GM23338 (cell line): ENCODE results near the gene TTLL5. TPM values are rescaled to one million over a fixed set of nuclear protein-coding genes. Genes with fewer than 3 reads are reported as not detected.

Source experiments
- ATAC-seq: fragments of 200-7000 bp; cut with Tn5 transposase; 3 replicates; pipeline ENCODE4 v1.9.1; 2020
- DNase-seq: peaks from one replicate; pipeline ENCODE4 v3.0.0-alpha.2; 2015; ENCODE audit warnings: low spot score
- H2AFZ ChIP-seq: fragments of 200-600 bp; sonication (generic); 2 replicates; pipeline ENCODE4 v1.8.0; 2016; ENCODE audit warnings: antibody characterized with exemption, mild to moderate bottlenecking, moderate library complexity
- H3F3A ChIP-seq: fragments of 200-600 bp; sonication (generic); replicated peaks from 2 replicates; pipeline ENCODE4 v1.8.0; 2017; ENCODE audit warnings: antibody characterized with exemption, mixed run types, low read depth
- H3K27ac ChIP-seq: fragments of 200-600 bp; sonication (generic); 2 replicates; pipeline ENCODE4 v1.6.1; 2016; ENCODE audit warnings: low read depth
- H3K27me3 ChIP-seq: fragments of 200-600 bp; sonication (generic); 2 replicates; pipeline ENCODE4 v1.8.0; 2016; ENCODE audit warnings: mild to moderate bottlenecking, mixed run types, moderate library complexity; ENCODE audit not compliant: insufficient read depth
- H3K36me3 ChIP-seq: fragments of 200-600 bp; sonication (generic); 2 replicates; pipeline ENCODE4 v1.8.0; 2016; ENCODE audit warnings: mild to moderate bottlenecking; ENCODE audit not compliant: insufficient read depth
- H3K4me1 ChIP-seq: fragments of 200-600 bp; sonication (generic); 2 replicates; pipeline ENCODE4 v1.8.0; 2016; ENCODE audit warnings: mild to moderate bottlenecking, moderate library complexity; ENCODE audit not compliant: insufficient read depth
- H3K4me2 ChIP-seq: fragments of 200-600 bp; sonication (generic); 2 replicates; pipeline ENCODE4 v1.7.1; 2017; ENCODE audit warnings: mixed run types
- H3K4me3 ChIP-seq: fragments of 200-600 bp; sonication (generic); 2 replicates; pipeline ENCODE4 v1.6.1; 2016; ENCODE audit warnings: mixed run types
- H3K79me2 ChIP-seq: fragments of 200-600 bp; sonication (generic); replicated peaks from 2 replicates; pipeline ENCODE4 v1.8.0; 2017; ENCODE audit warnings: mild to moderate bottlenecking; ENCODE audit not compliant: insufficient read depth
- H3K9me2 ChIP-seq: fragments of 200-600 bp; sonication (generic); 2 replicates; pipeline ENCODE4 v1.8.0; 2017; ENCODE audit not compliant: insufficient read depth
- H4K20me1 ChIP-seq: fragments of 200-600 bp; sonication (generic); replicated peaks from 2 replicates; pipeline ENCODE4 v1.8.0; 2017; ENCODE audit warnings: mild to moderate bottlenecking; ENCODE audit not compliant: insufficient read depth
- H3K27ac Mint-ChIP-seq: 2 replicates; pipeline ENCODE4 v1.8.0; 2020; ENCODE audit warnings: inconsistent platforms, mild to moderate bottlenecking, moderate library complexity, mixed read lengths
- H3K27me3 Mint-ChIP-seq: 3 replicates; pipeline ENCODE4 v1.8.0; 2022; ENCODE audit warnings: low read depth, mild to moderate bottlenecking, moderate library complexity, mixed read lengths, inconsistent platforms; ENCODE audit not compliant: insufficient read depth, poor library complexity
- H3K36me3 Mint-ChIP-seq: 3 replicates; pipeline ENCODE4 v1.8.0; 2021; ENCODE audit warnings: low read depth, mild to moderate bottlenecking, inconsistent platforms, moderate library complexity, mixed read lengths
- H3K4me1 Mint-ChIP-seq: 3 replicates; pipeline ENCODE4 v1.8.0; 2020; ENCODE audit warnings: mild to moderate bottlenecking, inconsistent platforms, mixed read lengths
- H3K4me3 Mint-ChIP-seq: 3 replicates; pipeline ENCODE4 v1.8.0; 2021; ENCODE audit warnings: moderate library complexity, mild to moderate bottlenecking, inconsistent platforms, mixed read lengths
- H3K9me3 Mint-ChIP-seq: 3 replicates; pipeline ENCODE4 v1.8.0; 2020; ENCODE audit warnings: moderate library complexity, mild to moderate bottlenecking, inconsistent platforms, mixed read lengths
- CREB1 ChIP-seq: fragments of 250-450 bp; sonication (Bioruptor Pico); IDR thresholded peaks from 2 replicates; pipeline ENCODE4 v1.5.0; 2020; ENCODE audit warnings: low read depth, mild to moderate bottlenecking, moderate library complexity
- ZNF331 ChIP-seq: fragments of 250-450 bp; sonication (Bioruptor Pico); IDR thresholded peaks from 2 replicates; pipeline ENCODE4 v1.5.0; 2020; ENCODE audit warnings: low read depth, mild to moderate bottlenecking, moderate library complexity
- polyA plus RNA-seq: library from polyadenylated mRNA; unstranded; fragments of >200 nt; fragmentation: Nextera tagmentation; extraction: Ambion mirVana; gene quantifications from 2 replicates; pipeline ENCODE4 v1.2.1, GENCODE V29; 2016
- total RNA-seq: library from RNA; depleted of rRNA; stranded (reverse); fragments of >200 nt; shearing (Covaris generic); gene quantifications from 2 replicates; pipeline ENCODE4 v1.2.3, GENCODE V29; 2014
- TF ChIP-seq, protein P1 (sequence below), 2 experiments: fragments of 200-600 bp in 1 of 2; sonication (generic) in 1 of 2; conservative IDR thresholded peaks; 2 replicates each; pipeline versions ENCODE4 v1.5.1 to v1.6.1; 2016 to 2017; ENCODE audit warnings: antibody characterized with exemption in 2 of 2, low read depth in 2 of 2, mild to moderate bottlenecking in 2 of 2, moderate library complexity in 1 of 2
- TF ChIP-seq, protein P2 (sequence below): fragments of 250-450 bp; sonication (Bioruptor Pico); IDR thresholded peaks from 2 replicates; pipeline ENCODE4 v1.5.0; 2020; ENCODE audit warnings: mild to moderate bottlenecking, moderate library complexity

The TTLL5 gene
- total and polyA plus RNA-seq, 2 experiments from 2014 or later, result 33.5 to 35.4 TPM

- H3K27ac ChIP-seq, result no peak overlapping the region
- Mint-ChIP-seq H3K9me3 (no peaks in the 10 kb centered on the region), H3K27ac (peak overlapping the region; percentile 93), H3K36me3 (peaks cover 30% of the 10 kb centered on the region), H3K27me3 (no peaks in the 10 kb centered on the region), H3K4me3 (peak overlapping the region; percentile 69; the same call in 2 of the 3 replicates), H3K4me1 (peaks cover 20% of the 10 kb centered on the region)
- no peaks in the 10 kb centered on the region for H3F3A ChIP-seq
- no peaks in the 10 kb centered on the region for H4K20me1 ChIP-seq
- H3K36me3 ChIP-seq, result no peaks in the 10 kb centered on the region
- peak; percentile 93 for ATAC-seq
- TF ChIP-seq, protein P1, sequence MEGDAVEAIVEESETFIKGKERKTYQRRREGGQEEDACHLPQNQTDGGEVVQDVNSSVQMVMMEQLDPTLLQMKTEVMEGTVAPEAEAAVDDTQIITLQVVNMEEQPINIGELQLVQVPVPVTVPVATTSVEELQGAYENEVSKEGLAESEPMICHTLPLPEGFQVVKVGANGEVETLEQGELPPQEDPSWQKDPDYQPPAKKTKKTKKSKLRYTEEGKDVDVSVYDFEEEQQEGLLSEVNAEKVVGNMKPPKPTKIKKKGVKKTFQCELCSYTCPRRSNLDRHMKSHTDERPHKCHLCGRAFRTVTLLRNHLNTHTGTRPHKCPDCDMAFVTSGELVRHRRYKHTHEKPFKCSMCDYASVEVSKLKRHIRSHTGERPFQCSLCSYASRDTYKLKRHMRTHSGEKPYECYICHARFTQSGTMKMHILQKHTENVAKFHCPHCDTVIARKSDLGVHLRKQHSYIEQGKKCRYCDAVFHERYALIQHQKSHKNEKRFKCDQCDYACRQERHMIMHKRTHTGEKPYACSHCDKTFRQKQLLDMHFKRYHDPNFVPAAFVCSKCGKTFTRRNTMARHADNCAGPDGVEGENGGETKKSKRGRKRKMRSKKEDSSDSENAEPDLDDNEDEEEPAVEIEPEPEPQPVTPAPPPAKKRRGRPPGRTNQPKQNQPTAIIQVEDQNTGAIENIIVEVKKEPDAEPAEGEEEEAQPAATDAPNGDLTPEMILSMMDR (conservative IDR thresholded peaks at IDR 0.05; ENCODE audit: low read depth in 2 of 2), result peak; percentile 68 to 72
- TF ChIP-seq ZNF331 (peak; percentile 57), CREB1 (no peak)
- H2AFZ ChIP-seq, result no peak overlapping the region
- H3K79me2 ChIP-seq, result no peaks in the 10 kb centered on the region
- H3K27me3 ChIP-seq, result no peaks in the 10 kb centered on the region
- no peaks in the 10 kb centered on the region for H3K9me2 ChIP-seq
- DNase-seq, result peak; percentile 82
- H3K4me2 ChIP-seq, result no peak overlapping the region
- H3K4me3 ChIP-seq, result no peak overlapping the region
- peaks cover 11% of the 10 kb centered on the region; the same call in 1 of the 2 replicates for H3K4me1 ChIP-seq
Observed at GRCh38 chr14:75800792-75801191, 139.7 kb downstream of the TTLL5 start.

DNA sequence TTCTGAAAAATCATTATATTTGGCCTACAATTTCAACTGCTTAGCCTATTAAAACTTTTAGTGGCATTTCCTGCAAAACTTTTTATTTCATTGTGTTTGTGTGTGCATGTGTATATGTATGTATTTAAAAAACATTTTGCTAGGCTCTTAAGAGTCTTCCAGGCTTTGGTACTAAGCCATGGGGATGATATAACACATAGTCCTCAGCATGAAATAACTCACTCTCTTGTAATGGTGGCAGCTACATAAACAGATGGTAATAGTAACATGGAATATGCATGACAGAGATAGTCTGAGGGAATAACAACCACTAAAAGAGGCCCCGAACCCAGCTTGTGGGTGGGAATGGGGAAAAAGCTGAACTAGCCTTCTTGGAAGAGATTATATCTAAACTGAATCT is 141.4 kb downstream of the TTLL5 start:
- ATAC-seq, result no peak
- H3K4me3 ChIP-seq, result no peak overlapping the region
- no peaks in the 10 kb centered on the region for H3K79me2 ChIP-seq
- peaks cover 20% of the 10 kb centered on the region for H3K4me1 Mint-ChIP-seq
- H3K36me3 Mint-ChIP-seq, result peaks cover 15% of the 10 kb centered on the region; the same call in 2 of the 3 replicates
- H3K27me3 Mint-ChIP-seq, result no peaks in the 10 kb centered on the region
- no peak for DNase-seq
- no peaks in the 10 kb centered on the region for H3K9me3 Mint-ChIP-seq
- TF ChIP-seq ZNF331, result no peak
- TF ChIP-seq, protein P2, sequence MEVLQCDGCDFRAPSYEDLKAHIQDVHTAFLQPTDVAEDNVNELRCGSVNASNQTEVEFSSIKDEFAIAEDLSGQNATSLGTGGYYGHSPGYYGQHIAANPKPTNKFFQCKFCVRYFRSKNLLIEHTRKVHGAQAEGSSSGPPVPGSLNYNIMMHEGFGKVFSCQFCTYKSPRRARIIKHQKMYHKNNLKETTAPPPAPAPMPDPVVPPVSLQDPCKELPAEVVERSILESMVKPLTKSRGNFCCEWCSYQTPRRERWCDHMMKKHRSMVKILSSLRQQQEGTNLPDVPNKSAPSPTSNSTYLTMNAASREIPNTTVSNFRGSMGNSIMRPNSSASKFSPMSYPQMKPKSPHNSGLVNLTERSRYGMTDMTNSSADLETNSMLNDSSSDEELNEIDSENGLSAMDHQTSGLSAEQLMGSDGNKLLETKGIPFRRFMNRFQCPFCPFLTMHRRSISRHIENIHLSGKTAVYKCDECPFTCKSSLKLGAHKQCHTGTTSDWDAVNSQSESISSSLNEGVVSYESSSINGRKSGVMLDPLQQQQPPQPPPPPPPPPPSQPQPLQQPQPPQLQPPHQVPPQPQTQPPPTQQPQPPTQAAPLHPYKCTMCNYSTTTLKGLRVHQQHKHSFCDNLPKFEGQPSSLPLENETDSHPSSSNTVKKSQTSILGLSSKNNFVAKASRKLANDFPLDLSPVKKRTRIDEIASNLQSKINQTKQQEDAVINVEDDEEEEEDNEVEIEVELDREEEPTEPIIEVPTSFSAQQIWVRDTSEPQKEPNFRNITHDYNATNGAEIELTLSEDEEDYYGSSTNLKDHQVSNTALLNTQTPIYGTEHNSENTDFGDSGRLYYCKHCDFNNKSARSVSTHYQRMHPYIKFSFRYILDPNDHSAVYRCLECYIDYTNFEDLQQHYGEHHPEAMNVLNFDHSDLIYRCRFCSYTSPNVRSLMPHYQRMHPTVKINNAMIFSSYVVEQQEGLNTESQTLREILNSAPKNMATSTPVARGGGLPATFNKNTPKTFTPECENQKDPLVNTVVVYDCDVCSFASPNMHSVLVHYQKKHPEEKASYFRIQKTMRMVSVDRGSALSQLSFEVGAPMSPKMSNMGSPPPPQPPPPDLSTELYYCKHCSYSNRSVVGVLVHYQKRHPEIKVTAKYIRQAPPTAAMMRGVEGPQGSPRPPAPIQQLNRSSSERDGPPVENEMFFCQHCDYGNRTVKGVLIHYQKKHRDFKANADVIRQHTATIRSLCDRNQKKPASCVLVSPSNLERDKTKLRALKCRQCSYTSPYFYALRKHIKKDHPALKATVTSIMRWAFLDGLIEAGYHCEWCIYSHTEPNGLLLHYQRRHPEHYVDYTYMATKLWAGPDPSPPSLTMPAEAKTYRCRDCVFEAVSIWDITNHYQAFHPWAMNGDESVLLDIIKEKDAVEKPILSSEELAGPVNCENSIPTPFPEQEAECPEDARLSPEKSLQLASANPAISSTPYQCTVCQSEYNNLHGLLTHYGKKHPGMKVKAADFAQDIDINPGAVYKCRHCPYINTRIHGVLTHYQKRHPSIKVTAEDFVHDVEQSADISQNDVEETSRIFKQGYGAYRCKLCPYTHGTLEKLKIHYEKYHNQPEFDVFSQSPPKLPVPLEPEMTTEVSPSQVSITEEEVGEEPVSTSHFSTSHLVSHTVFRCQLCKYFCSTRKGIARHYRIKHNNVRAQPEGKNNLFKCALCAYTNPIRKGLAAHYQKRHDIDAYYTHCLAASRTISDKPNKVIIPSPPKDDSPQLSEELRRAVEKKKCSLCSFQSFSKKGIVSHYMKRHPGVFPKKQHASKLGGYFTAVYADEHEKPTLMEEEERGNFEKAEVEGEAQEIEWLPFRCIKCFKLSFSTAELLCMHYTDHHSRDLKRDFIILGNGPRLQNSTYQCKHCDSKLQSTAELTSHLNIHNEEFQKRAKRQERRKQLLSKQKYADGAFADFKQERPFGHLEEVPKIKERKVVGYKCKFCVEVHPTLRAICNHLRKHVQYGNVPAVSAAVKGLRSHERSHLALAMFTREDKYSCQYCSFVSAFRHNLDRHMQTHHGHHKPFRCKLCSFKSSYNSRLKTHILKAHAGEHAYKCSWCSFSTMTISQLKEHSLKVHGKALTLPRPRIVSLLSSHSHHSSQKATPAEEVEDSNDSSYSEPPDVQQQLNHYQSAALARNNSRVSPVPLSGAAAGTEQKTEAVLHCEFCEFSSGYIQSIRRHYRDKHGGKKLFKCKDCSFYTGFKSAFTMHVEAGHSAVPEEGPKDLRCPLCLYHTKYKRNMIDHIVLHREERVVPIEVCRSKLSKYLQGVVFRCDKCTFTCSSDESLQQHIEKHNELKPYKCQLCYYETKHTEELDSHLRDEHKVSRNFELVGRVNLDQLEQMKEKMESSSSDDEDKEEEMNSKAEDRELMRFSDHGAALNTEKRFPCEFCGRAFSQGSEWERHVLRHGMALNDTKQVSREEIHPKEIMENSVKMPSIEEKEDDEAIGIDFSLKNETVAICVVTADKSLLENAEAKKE (CRISPR knock-in tag), result no peak
- TF ChIP-seq, protein P1 (conservative IDR thresholded peaks at IDR 0.05; ENCODE audit: low read depth in 2 of 2), result no peak
- H3K4me3 Mint-ChIP-seq, result no peak overlapping the region
- H3K4me2 ChIP-seq, result no peak overlapping the region
- H3K27ac ChIP-seq, result no peak overlapping the region
- no peaks in the 10 kb centered on the region for H3K36me3 ChIP-seq
- H2AFZ ChIP-seq, result no peak overlapping the region
- no peaks in the 10 kb centered on the region for H3K27me3 ChIP-seq
- peak overlapping the region; percentile 41; the same call in 1 of the 2 replicates for H3K27ac Mint-ChIP-seq
- H3K4me1 ChIP-seq, result peaks cover 11% of the 10 kb centered on the region; the same call in 1 of the 2 replicates
- H3K9me2 ChIP-seq, result no peaks in the 10 kb centered on the region
- H4K20me1 ChIP-seq, result no peaks in the 10 kb centered on the region
- no peaks in the 10 kb centered on the region for H3F3A ChIP-seq
